ENCODE data around the gene MAD1L1. TPM values are rescaled to one million over a fixed set of nuclear protein-coding genes. Genes with fewer than 3 reads are reported as not detected.

Gene MAD1L1
- total and polyA plus RNA-seq, 5 donors from 2014 or later = 225 to 380 (median 300) TPM

DNA sequence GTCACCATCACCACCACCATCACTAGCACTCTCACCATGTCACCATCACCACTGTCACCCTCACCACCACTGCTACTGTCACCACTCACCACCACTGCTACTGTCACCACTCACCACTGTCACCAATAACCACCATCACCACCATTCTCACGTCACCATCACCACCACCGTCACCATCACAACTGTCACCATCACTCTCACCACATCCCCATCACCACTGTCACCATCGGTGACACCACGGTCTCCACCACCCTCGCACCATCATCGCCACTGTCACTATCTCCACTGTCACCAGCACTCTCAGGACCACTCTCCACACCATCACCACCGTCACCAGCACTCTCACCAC lies 130.4 kb downstream of the MAD1L1 start:
- Histone ChIP-seq H3K9me3 (ENCODE audit: control insufficient read depth in 2 of 2, low read length in 2 of 2) (no peaks in the 10 kb centered on the region), H3K36me3 (ENCODE audit: control insufficient read depth, insufficient read depth, low read length) (no peaks in the 10 kb centered on the region), H3K4me1 (ENCODE audit: control insufficient read depth, insufficient read depth, low read length, poor library complexity, severe bottlenecking) (peaks cover 29% of the 10 kb centered on the region), H3K27me3 (ENCODE audit: control insufficient read depth, insufficient read depth, low read length) (no peaks in the 10 kb centered on the region), H3K4me3 (ENCODE audit: low read depth, low read length) (no peak overlapping the region), H3K27ac (ENCODE audit: insufficient read depth, low read length, poor library complexity, severe bottlenecking) (no peak overlapping the region)
- peak overlapping the region in 2 of 3 donors; percentile 60 to 95 for H3K27ac Mint-ChIP-seq
- H3K4me3 Mint-ChIP-seq = peak overlapping the region in 1 of 4 donors; percentile 1
- peaks cover 7% of the 10 kb centered on the region for H3K36me3 Mint-ChIP-seq
- no peak for ATAC-seq (ENCODE audit: low read depth in 2 of 2)
- peaks cover 0 to 1% (median 0%) of the 10 kb centered on the region in 7 donors for H3K9me3 Mint-ChIP-seq
- DNase-seq = no peak
- H3K4me1 Mint-ChIP-seq = peaks cover 16 to 50% (median 21%) of the 10 kb centered on the region in 4 donors
- H3K27me3 Mint-ChIP-seq = no peaks in the 10 kb centered on the region

- peaks cover 29% of the 10 kb centered on the region for H3K4me1 ChIP-seq (ENCODE audit: control insufficient read depth, insufficient read depth, low read length, poor library complexity, severe bottlenecking)
- Mint-ChIP-seq H3K36me3 (peaks cover 7% of the 10 kb centered on the region), H3K27me3 (no peaks in the 10 kb centered on the region), H3K9me3 (peaks cover 0 to 1% (median 0%) of the 10 kb centered on the region in 7 donors), H3K4me1 (peaks cover 16 to 52% (median 21%) of the 10 kb centered on the region in 4 donors), H3K4me3 (no peak overlapping the region), H3K27ac (peak overlapping the region in 1 of 3 donors; percentile 95)
- no peaks in the 10 kb centered on the region for H3K36me3 ChIP-seq (ENCODE audit: control insufficient read depth, insufficient read depth, low read length)
- H3K27me3 ChIP-seq (ENCODE audit: control insufficient read depth, insufficient read depth, low read length) = no peaks in the 10 kb centered on the region
- DNase-seq (no peak), ATAC-seq (ENCODE audit: low read depth in 2 of 2) (no peak)
- H3K27ac ChIP-seq (ENCODE audit: insufficient read depth, low read length, poor library complexity, severe bottlenecking) = no peak overlapping the region
- H3K4me3 ChIP-seq (ENCODE audit: low read depth, low read length) = no peak overlapping the region
- no peaks in the 10 kb centered on the region for H3K9me3 ChIP-seq (ENCODE audit: control insufficient read depth in 2 of 2, low read length in 2 of 2)
Observed at GRCh38 chr7:2101630-2102374, 130.9 kb downstream of the MAD1L1 start.

- peak; percentile 16 to 36 for ATAC-seq (ENCODE audit: low read depth in 2 of 2)
- Mint-ChIP-seq H3K9me3 (peaks cover 0 to 1% (median 0%) of the 10 kb centered on the region in 7 donors), H3K27me3 (no peaks in the 10 kb centered on the region)
Observed at GRCh38 chr7:2100278-2101208, 132.2 kb downstream of the MAD1L1 start.

DNA sequence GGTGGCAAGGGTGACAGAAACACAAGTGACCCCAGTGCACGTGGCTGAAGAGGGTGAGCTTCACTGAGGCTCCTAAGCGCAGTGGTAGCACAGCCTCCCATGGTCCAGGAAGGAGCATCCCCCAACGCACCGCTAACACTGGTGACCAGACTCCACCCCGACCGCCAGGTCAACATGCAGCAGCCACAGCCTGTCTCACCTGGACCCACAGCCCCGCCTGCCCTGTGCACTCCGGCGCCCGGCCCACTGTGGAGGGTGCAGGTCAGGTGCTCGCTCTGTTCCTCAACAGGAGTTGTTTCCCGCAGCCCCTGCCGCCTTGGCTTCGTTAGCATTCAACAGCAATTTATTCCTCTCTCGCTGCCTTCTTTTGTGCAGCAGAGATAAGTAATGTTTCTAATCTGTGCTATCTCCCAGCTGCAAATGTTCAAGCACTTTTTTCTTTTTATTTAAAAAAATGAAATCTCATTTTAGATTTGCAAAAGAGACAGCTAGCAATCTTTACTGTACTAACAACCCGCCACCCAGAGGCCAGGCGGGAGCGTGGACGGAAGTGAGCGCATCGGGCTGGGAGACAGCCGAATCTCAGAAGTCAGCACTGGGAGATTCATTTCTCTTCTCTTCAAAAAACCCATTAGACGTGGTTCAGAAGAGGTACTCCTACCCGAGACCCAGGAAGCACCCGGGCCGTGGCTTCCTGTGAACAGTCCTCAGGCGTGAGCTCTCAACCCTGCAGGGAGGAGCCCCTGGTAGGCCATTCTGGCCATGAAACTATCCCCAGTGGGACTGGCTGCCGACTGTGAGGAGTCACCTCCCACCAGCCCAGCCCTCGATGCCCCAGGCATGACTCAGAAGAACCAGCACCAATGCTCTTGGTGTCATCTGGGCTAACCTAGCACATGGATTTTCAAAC lies 133.4 kb downstream of the MAD1L1 start:
- peaks cover 27% of the 10 kb centered on the region for H3K4me1 ChIP-seq (ENCODE audit: control insufficient read depth, insufficient read depth, low read length, poor library complexity, severe bottlenecking)
- H3K9me3 ChIP-seq (ENCODE audit: control insufficient read depth in 2 of 2, low read length in 2 of 2) = no peaks in the 10 kb centered on the region
- H3K9me3 Mint-ChIP-seq = peaks cover 0 to 1% (median 0%) of the 10 kb centered on the region in 7 donors
- peak overlapping the region; percentile 49 for H3K27ac ChIP-seq (ENCODE audit: insufficient read depth, low read length, poor library complexity, severe bottlenecking)
- no peaks in the 10 kb centered on the region for H3K27me3 ChIP-seq (ENCODE audit: control insufficient read depth, insufficient read depth, low read length)
- peaks cover 11% of the 10 kb centered on the region for H3K36me3 Mint-ChIP-seq
- H3K27me3 Mint-ChIP-seq = no peaks in the 10 kb centered on the region
- DNase-seq (peak in 2 of 3 donors; percentile 40 to 65), ATAC-seq (ENCODE audit: low read depth in 2 of 2) (peak; percentile 60 to 69)
- H3K27ac Mint-ChIP-seq = peak overlapping the region; percentile 79 to 87 (median 79)
- peak overlapping the region in 2 of 4 donors; percentile 41 to 48 for H3K4me3 Mint-ChIP-seq
- H3K4me3 ChIP-seq (ENCODE audit: low read depth, low read length) = no peak overlapping the region
- no peaks in the 10 kb centered on the region for H3K36me3 ChIP-seq (ENCODE audit: control insufficient read depth, insufficient read depth, low read length)
- H3K4me1 Mint-ChIP-seq = peaks cover 12 to 56% (median 21%) of the 10 kb centered on the region in 4 donors

More at GRCh38 chr7:2100278-2101208, 132.2 kb downstream of the MAD1L1 start:
- H3K36me3 Mint-ChIP-seq = peaks cover 7% of the 10 kb centered on the region
- Histone ChIP-seq H3K4me1 (ENCODE audit: control insufficient read depth, insufficient read depth, low read length, poor library complexity, severe bottlenecking) (peaks cover 29% of the 10 kb centered on the region), H3K4me3 (ENCODE audit: low read depth, low read length) (no peak overlapping the region), H3K9me3 (ENCODE audit: control insufficient read depth in 2 of 2, low read length in 2 of 2) (no peaks in the 10 kb centered on the region), H3K27ac (ENCODE audit: insufficient read depth, low read length, poor library complexity, severe bottlenecking) (no peak overlapping the region), H3K36me3 (ENCODE audit: control insufficient read depth, insufficient read depth, low read length) (no peaks in the 10 kb centered on the region), H3K27me3 (ENCODE audit: control insufficient read depth, insufficient read depth, low read length) (no peaks in the 10 kb centered on the region)
- H3K4me3 Mint-ChIP-seq = peak overlapping the region in 1 of 4 donors; percentile 36
- peak overlapping the region; percentile 56 to 87 (median 77) for H3K27ac Mint-ChIP-seq
- H3K4me1 Mint-ChIP-seq = peaks cover 16 to 52% (median 23%) of the 10 kb centered on the region in 4 donors
- DNase-seq = peak in 2 of 3 donors; percentile 30 to 50

DNA sequence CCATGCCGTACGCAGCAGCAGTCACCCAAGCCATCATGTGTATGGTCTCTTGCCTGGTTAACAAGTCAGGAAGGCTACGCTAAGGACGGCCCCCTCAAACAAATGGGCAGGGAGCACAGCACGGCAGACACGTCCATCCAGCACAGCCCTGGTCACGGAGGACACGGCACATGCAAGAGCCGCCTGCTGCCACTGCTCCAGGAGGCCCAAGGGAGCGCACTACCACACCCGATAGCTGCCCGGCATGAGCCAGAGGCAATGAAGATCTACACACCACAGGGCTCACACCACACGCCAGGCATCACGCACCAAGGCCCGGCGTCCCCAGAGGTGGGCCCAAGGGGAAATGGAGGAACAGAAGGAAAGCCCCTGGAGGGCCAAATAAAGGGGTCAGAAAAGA lies 134.2 kb downstream of the MAD1L1 start:
- Mint-ChIP-seq H3K4me1 (peaks cover 10 to 55% (median 20%) of the 10 kb centered on the region in 4 donors), H3K9me3 (peaks cover 0 to 1% (median 0%) of the 10 kb centered on the region in 7 donors), H3K36me3 (peaks cover 15% of the 10 kb centered on the region), H3K4me3 (peak overlapping the region in 1 of 4 donors; percentile 36), H3K27ac (peak overlapping the region; percentile 76 to 87 (median 79)), H3K27me3 (no peaks in the 10 kb centered on the region)
- no peak overlapping the region for H3K4me3 ChIP-seq (ENCODE audit: low read depth, low read length)
- no peaks in the 10 kb centered on the region for H3K27me3 ChIP-seq (ENCODE audit: control insufficient read depth, insufficient read depth, low read length)
- DNase-seq = no peak
- no peak for ATAC-seq (ENCODE audit: low read depth in 2 of 2)
- H3K27ac ChIP-seq (ENCODE audit: insufficient read depth, low read length, poor library complexity, severe bottlenecking) = no peak overlapping the region
- H3K9me3 ChIP-seq (ENCODE audit: control insufficient read depth in 2 of 2, low read length in 2 of 2) = no peaks in the 10 kb centered on the region
- H3K4me1 ChIP-seq (ENCODE audit: control insufficient read depth, insufficient read depth, low read length, poor library complexity, severe bottlenecking) = peaks cover 19% of the 10 kb centered on the region
- no peaks in the 10 kb centered on the region for H3K36me3 ChIP-seq (ENCODE audit: control insufficient read depth, insufficient read depth, low read length)

DNA sequence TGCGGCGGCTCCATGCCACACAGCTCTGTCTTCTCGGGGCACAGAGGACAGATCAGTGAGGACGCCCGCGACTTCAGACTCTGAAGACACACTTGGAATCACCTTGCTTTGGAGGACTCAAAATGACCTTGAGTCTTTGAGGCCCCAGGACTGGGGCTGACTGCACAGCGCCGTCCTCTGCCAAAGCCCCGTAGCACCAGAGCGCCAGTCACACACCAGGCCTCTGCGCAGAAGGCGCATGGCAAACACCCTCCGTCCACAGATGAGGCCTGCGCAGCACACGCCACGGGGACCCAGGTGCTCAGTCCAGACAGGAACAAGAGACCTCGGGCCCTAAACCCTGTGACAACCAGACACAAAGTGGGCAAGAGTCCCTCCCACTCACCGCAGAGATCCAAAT lies 134.7 kb downstream of the MAD1L1 start:
- Mint-ChIP-seq H3K27me3 (no peaks in the 10 kb centered on the region), H3K27ac (peak overlapping the region in 2 of 3 donors; percentile 79 to 87), H3K4me3 (no peak overlapping the region), H3K9me3 (peaks cover 0 to 1% (median 0%) of the 10 kb centered on the region in 7 donors), H3K4me1 (peaks cover 10 to 56% (median 20%) of the 10 kb centered on the region in 4 donors), H3K36me3 (peaks cover 18% of the 10 kb centered on the region)
- no peak for ATAC-seq (ENCODE audit: low read depth in 2 of 2)
- no peaks in the 10 kb centered on the region for H3K9me3 ChIP-seq (ENCODE audit: control insufficient read depth in 2 of 2, low read length in 2 of 2)
- DNase-seq = no peak
- no peak overlapping the region for H3K4me3 ChIP-seq (ENCODE audit: low read depth, low read length)
- peaks cover 18% of the 10 kb centered on the region for H3K4me1 ChIP-seq (ENCODE audit: control insufficient read depth, insufficient read depth, low read length, poor library complexity, severe bottlenecking)
- H3K27me3 ChIP-seq (ENCODE audit: control insufficient read depth, insufficient read depth, low read length) = no peaks in the 10 kb centered on the region
- H3K27ac ChIP-seq (ENCODE audit: insufficient read depth, low read length, poor library complexity, severe bottlenecking) = no peak overlapping the region
- no peaks in the 10 kb centered on the region for H3K36me3 ChIP-seq (ENCODE audit: control insufficient read depth, insufficient read depth, low read length)

- Histone ChIP-seq H3K4me3 (ENCODE audit: low read depth, low read length) (no peak overlapping the region), H3K27ac (ENCODE audit: insufficient read depth, low read length, poor library complexity, severe bottlenecking) (no peak overlapping the region), H3K36me3 (ENCODE audit: control insufficient read depth, insufficient read depth, low read length) (no peaks in the 10 kb centered on the region), H3K27me3 (ENCODE audit: control insufficient read depth, insufficient read depth, low read length) (no peaks in the 10 kb centered on the region), H3K4me1 (ENCODE audit: control insufficient read depth, insufficient read depth, low read length, poor library complexity, severe bottlenecking) (peaks cover 18% of the 10 kb centered on the region), H3K9me3 (ENCODE audit: control insufficient read depth in 2 of 2, low read length in 2 of 2) (no peaks in the 10 kb centered on the region)
- H3K36me3 Mint-ChIP-seq = peaks cover 18% of the 10 kb centered on the region
- no peaks in the 10 kb centered on the region for H3K27me3 Mint-ChIP-seq
- no peak for DNase-seq
- no peak for ATAC-seq (ENCODE audit: low read depth in 2 of 2)
- peaks cover 10 to 54% (median 20%) of the 10 kb centered on the region in 4 donors for H3K4me1 Mint-ChIP-seq
- peak overlapping the region; percentile 67 to 87 (median 84) for H3K27ac Mint-ChIP-seq
- peaks cover 0 to 1% (median 0%) of the 10 kb centered on the region in 7 donors for H3K9me3 Mint-ChIP-seq
- no peak overlapping the region for H3K4me3 Mint-ChIP-seq
Observed at GRCh38 chr7:2097492-2097891, 135.3 kb downstream of the MAD1L1 start.
